GM20000 (cell line): ENCODE data around the gene FRAS1.
"Not testable (repeated sequence)": the region's sequence is repeated elsewhere in the genome, so short reads cannot be mapped to it uniquely, and the experiment has no call there.

ENCODE experiments used
- DNase-seq: peaks from one replicate; pipeline ENCODE4 v3.0.0; 2012; ENCODE audit warnings: low spot score
- CTCF ChIP-seq: IDR thresholded peaks from 2 replicates; pipeline ENCODE4 v1.5.1; 2012; ENCODE audit warnings: mild to moderate bottlenecking, control low read depth; ENCODE audit errors: extremely low read depth, missing control alignments

Gene FRAS1

DNA sequence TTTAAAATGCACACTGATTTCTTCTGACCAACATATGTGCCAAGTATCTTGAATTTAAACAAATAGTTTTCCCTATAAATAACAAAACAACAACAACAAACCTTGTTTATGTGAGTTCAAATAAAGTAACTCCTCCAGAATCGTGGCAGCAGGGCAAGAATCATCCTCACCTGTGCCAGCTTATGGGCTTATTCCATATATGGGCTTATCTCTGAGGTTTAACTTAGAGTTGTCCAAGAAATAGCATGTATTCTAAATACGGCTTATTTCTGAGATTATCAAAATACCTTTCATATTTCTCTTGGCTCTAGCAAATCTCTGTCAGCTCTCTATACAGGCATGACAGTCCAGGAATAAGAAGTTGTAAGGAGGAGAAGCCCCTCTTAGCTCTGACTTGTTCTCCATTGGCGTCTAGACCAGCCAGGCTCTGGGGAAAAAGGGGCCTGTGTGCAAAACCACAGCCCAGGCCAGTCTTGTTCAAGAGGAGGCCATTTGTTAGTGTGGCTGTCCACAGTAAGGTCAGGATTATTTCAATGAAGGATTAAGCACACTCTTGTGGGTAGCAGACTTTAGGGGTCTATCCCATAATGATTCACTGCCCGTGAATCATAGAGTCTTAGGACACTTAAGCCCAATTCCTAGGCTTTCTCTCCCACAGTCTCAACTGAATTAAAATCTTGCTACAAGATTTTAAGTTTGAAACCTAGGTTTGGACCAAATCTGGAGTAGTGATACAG is 63.2 kb downstream of the FRAS1 start:
- no peak for DNase-seq
- no peak for TF ChIP-seq CTCF

GRCh38 chr4:78121338-78121904 is 64.3 kb downstream of the FRAS1 start:
- no peak for DNase-seq
- no peak for TF ChIP-seq CTCF

DNA sequence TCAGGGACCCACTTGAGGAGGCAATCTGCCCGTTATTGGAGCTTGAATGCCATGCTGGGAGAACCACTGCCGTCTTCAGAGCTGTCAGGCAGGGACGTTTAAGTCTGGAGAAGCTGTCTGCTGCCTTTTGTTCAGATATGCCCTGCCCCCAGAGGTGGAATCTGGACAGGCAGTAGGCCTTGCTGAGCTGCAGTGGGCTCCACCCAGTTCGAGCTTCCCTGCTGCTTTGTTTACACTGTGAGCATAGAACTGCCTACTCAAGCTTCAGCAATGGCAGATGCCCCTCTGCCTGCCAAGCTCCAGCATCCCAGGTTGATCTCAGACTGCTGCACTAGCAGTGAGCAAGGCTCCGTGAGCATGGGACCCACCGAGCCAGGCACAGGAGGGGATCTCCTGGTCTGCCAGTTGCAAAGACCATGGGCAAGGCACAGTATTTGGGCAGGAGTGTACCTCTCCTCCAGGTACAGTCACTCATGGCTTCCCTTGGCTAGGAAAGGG is 68.8 kb downstream of the FRAS1 start:
- not testable (repeated sequence) for DNase-seq

- no peak for TF ChIP-seq CTCF
- DNase-seq, result no peak
Observed at GRCh38 chr4:78129383-78130108, 72.4 kb downstream of the FRAS1 start.

- TF ChIP-seq CTCF, result no peak
- no peak for DNase-seq
Observed at GRCh38 chr4:78131403-78131802, 74.3 kb downstream of the FRAS1 start.

DNA sequence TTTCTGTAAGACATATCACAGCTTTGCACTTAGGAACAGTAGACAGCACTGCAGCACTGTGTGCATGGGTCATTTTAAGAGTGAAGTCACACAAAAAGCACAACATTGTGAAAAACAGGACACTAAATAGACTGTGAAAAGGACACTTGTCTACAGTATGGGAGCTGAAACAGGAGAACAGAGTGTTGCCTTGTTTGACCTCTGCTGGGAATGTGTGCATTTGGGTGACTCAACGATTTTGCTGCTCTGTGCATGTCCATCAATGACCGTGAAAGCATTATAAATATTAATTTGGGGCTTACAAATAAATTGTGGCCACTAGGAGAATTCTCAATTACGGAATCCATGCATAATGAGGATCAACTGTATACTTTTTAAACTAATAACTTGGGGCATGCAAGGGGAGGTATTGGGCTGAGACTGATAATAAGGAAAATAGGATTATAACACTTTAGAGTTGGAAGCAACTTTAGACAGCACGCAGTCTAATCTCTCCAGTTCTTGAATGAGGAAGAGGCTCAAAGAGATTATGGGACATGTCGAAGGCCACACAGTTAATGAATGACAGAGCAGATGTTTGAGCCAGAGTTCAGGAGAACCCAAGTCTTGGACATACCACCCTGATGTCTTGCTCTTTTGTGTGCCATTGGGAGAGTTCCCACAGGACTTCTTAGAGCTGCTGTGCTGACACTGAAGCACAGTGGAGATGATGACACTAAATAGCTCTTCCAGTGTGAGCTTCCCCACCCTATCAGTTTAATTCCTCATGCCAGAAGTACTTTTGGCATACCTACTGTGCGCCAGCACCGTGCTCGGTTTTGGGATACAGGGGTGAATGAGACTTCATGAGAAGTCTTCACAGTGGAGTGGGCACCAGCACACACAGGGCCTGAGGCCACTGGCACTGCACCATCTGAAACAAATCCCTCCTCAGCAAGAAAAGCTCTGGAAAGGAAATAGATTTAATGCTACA is 79.3 kb downstream of the FRAS1 start:
- no peak for DNase-seq
- TF ChIP-seq CTCF, result no peak

GRCh38 chr4:78137532-78137931 is 80.4 kb downstream of the FRAS1 start:
- no peak for TF ChIP-seq CTCF

More at GRCh38 chr4:78137532-78137931, 80.4 kb downstream of the FRAS1 start:
- DNase-seq, result no peak
